ENCODE results near the gene ST6GALNAC6. TPM values are rescaled to one million over a fixed set of nuclear protein-coding genes. Genes with fewer than 3 reads are reported as not detected.

Gene ST6GALNAC6
- total RNA-seq, 2 donors from 2014 or later: 46.4 to 95.1 TPM

DNA sequence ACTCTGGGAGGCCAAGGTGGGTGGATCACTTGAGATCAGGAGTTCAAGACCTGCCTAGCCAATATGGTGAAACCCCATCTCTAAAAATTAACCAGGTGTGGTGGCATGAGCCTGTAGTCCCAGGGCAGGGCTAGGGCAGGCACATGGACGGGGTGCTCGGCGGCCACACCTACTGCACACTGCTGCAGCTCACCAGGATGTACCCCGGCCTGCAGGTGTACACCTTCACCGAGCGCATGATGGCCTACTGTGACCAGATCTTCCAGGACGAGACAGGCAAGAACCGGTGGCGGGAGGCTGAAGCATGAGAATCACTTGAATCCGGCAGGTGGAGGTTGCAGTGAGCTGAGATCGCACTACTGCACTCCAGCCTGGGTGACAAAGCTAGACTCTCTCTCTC lies 14.3 kb upstream of the ST6GALNAC6 start:
- no peaks in the 10 kb centered on the region for H3K36me3 ChIP-seq
- WGBS: 90% methylated on average over 11 of the region's 11 CpGs
- H3K27me3 ChIP-seq (replicated peaks; ENCODE audit: insufficient read depth): no peaks in the 10 kb centered on the region
- intact Hi-C loops (cut with DNase I): loop anchor here (5.0 to 10.0 kb wide), 2 partner anchors 41 to 409 kb away; no protein-coding TSS in a partner anchor
- no peak overlapping the region for H3K27ac ChIP-seq
- no peak for DNase-seq (ENCODE audit: low spot score)
- TF ChIP-seq CTCF (IDR thresholded peaks at IDR 0.05): no peak
- TF ChIP-seq POLR2A (IDR thresholded peaks at IDR 0.05): no peak
- no peak for TF ChIP-seq POLR2AphosphoS5 (IDR thresholded peaks at IDR 0.05)
- no peaks in the 10 kb centered on the region for H3K9me3 ChIP-seq
- H3K4me3 ChIP-seq: no peak overlapping the region
- H3K4me1 ChIP-seq (replicated peaks): no peaks in the 10 kb centered on the region

DNA sequence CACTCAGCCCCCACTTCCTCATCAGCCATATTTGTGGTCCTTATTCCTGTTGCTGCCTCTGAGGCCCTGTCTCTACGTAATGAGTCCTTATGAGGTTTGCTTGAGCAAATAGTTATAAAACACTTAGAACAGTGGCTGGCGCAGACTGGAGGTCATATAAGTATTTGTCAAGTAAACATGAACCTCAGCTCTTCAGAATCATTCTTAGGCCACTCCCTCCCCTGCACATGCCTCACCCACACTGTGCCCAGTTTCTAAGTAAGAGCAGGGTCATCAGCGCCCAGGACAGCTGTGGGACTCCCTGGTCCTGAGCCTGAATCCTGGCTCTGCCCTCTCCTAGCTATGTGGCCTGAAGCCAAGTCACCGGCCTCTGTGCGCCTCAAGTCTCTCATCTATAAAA lies 13.5 kb upstream of the ST6GALNAC6 start:
- 57% methylated on average over 5 of the region's 5 CpGs for WGBS
- TF ChIP-seq CTCF (IDR thresholded peaks at IDR 0.05) (no peak), POLR2AphosphoS5 (IDR thresholded peaks at IDR 0.05) (peak; percentile 58), POLR2A (IDR thresholded peaks at IDR 0.05) (no peak)
- DNase-seq (ENCODE audit: low spot score): peak; percentile 53
- Histone ChIP-seq H3K27me3 (replicated peaks; ENCODE audit: insufficient read depth) (no peaks in the 10 kb centered on the region), H3K4me1 (replicated peaks) (no peaks in the 10 kb centered on the region), H3K9me3 (no peaks in the 10 kb centered on the region), H3K36me3 (no peaks in the 10 kb centered on the region), H3K4me3 (no peak overlapping the region), H3K27ac (no peak overlapping the region)
- intact Hi-C loops (cut with DNase I): loop anchor here (5.0 to 10.0 kb wide), 2 partner anchors 41 to 408 kb away; no protein-coding TSS in a partner anchor

- no peaks in the 10 kb centered on the region for H3K27me3 ChIP-seq (replicated peaks; ENCODE audit: insufficient read depth)
- intact Hi-C loops (cut with DNase I): loop anchor here (5.0 to 10.0 kb wide), 2 partner anchors 40 to 407 kb away; no protein-coding TSS in a partner anchor
- no peaks in the 10 kb centered on the region for H3K9me3 ChIP-seq
- H3K4me3 ChIP-seq: no peak overlapping the region
- TF ChIP-seq POLR2A (IDR thresholded peaks at IDR 0.05) (no peak), CTCF (IDR thresholded peaks at IDR 0.05) (no peak), POLR2AphosphoS5 (IDR thresholded peaks at IDR 0.05) (no peak)
- no peaks in the 10 kb centered on the region for H3K4me1 ChIP-seq (replicated peaks)
- 97% methylated on average over 24 of the region's 31 CpGs for WGBS
- no peaks in the 10 kb centered on the region for H3K36me3 ChIP-seq
- DNase-seq (ENCODE audit: low spot score): no peak
- H3K27ac ChIP-seq: no peak overlapping the region
Observed at GRCh38 chr9:127912296-127912695, 12.9 kb upstream of the ST6GALNAC6 start.

- no peak for DNase-seq (ENCODE audit: low spot score)
- H3K36me3 ChIP-seq: no peaks in the 10 kb centered on the region
- no peaks in the 10 kb centered on the region for H3K27me3 ChIP-seq (replicated peaks; ENCODE audit: insufficient read depth)
- H3K27ac ChIP-seq: no peak overlapping the region
- no peaks in the 10 kb centered on the region for H3K9me3 ChIP-seq
- intact Hi-C loops (cut with DNase I): loop anchor here (5.0 to 10.0 kb wide), 2 partner anchors 38 to 406 kb away; no protein-coding TSS in a partner anchor
- TF ChIP-seq POLR2A (IDR thresholded peaks at IDR 0.05): no peak
- peak in 1 of 4 experiments; percentile 36 for TF ChIP-seq CTCF (IDR thresholded peaks at IDR 0.05)
- peak; percentile 30 for TF ChIP-seq POLR2AphosphoS5 (IDR thresholded peaks at IDR 0.05)
- WGBS: 57% methylated on average over 6 of the region's 6 CpGs
- H3K4me1 ChIP-seq (replicated peaks): peaks cover 4% of the 10 kb centered on the region
- no peak overlapping the region for H3K4me3 ChIP-seq
Observed at GRCh38 chr9:127910613-127911205, 11.3 kb upstream of the ST6GALNAC6 start.

GRCh38 chr9:127909839-127910273 lies 10.5 kb upstream of the ST6GALNAC6 start:
- DNase-seq (ENCODE audit: low spot score): no peak
- Histone ChIP-seq H3K27me3 (replicated peaks; ENCODE audit: insufficient read depth) (no peaks in the 10 kb centered on the region), H3K4me3 (no peak overlapping the region), H3K36me3 (no peaks in the 10 kb centered on the region), H3K27ac (no peak overlapping the region), H3K9me3 (no peaks in the 10 kb centered on the region), H3K4me1 (replicated peaks) (peaks cover 4% of the 10 kb centered on the region)
- intact Hi-C loops (cut with DNase I): loop anchor here (5.0 to 10.0 kb wide), 2 partner anchors 38 to 405 kb away; no protein-coding TSS in a partner anchor
- TF ChIP-seq POLR2AphosphoS5 (IDR thresholded peaks at IDR 0.05) (no peak), POLR2A (IDR thresholded peaks at IDR 0.05) (no peak), CTCF (IDR thresholded peaks at IDR 0.05) (no peak)
- WGBS: 92% methylated on average over 14 of the region's 17 CpGs
